WTC11 (cell line): Measurements from ENCODE around the gene MYO15B. TPM values are rescaled to one million over a fixed set of nuclear protein-coding genes. Genes with fewer than 3 reads are reported as not detected.

Source experiments
- ATAC-seq: fragments of 200-7000 bp; cut with Tn5 transposase; 2 replicates; pipeline ENCODE4 v1.10.0; 2021; ENCODE audit warnings: mild to moderate bottlenecking, moderate library complexity
- CTCF ChIA-PET: fragments of 300-600 bp; sonication (Branson Sonifier 250); formaldehyde crosslinking; loops from one replicate; lab custom pipeline; 2021; ENCODE audit warnings: antibody characterized with exemption; lab: Charles Lee
- POLR2A ChIA-PET: fragments of 350-600 bp; sonication (Branson Sonifier 250); formaldehyde crosslinking; loops from one replicate; lab custom pipeline; 2021; ENCODE audit warnings: antibody characterized with exemption; lab: Charles Lee
- DNase-seq: peaks from one replicate; pipeline ENCODE4 v3.0.0; 2021; ENCODE audit warnings: low spot score
- H3K27ac Mint-ChIP-seq: 2 replicates; pipeline ENCODE4 v1.8.0; 2021; ENCODE audit warnings: mixed read lengths
- H3K27me3 Mint-ChIP-seq: 2 replicates; pipeline ENCODE4 v1.8.0; 2021; ENCODE audit warnings: low read depth, mild to moderate bottlenecking, moderate library complexity, mixed read lengths
- H3K36me3 Mint-ChIP-seq: 2 replicates; pipeline ENCODE4 v1.8.0; 2021; ENCODE audit warnings: mixed read lengths
- H3K4me1 Mint-ChIP-seq: 2 replicates; pipeline ENCODE4 v1.8.0; 2022; ENCODE audit warnings: mixed read lengths
- H3K4me3 Mint-ChIP-seq: 2 replicates; pipeline ENCODE4 v1.8.0; 2021; ENCODE audit warnings: mild to moderate bottlenecking, moderate library complexity, mixed read lengths
- H3K9me3 Mint-ChIP-seq: 2 replicates; pipeline ENCODE4 v1.8.0; 2021; ENCODE audit warnings: mixed read lengths
- ARID4B ChIP-seq: sonication (generic); formaldehyde crosslinking; IDR thresholded peaks from 2 replicates; pipeline ENCODE4 v1.8.0; 2023; ENCODE audit warnings: missing genetic modification reagents, mild to moderate bottlenecking, borderline replicate concordance
- E2F5 ChIP-seq: sonication (generic); formaldehyde crosslinking; IDR thresholded peaks from 2 replicates; pipeline ENCODE4 v1.8.1; 2022; ENCODE audit warnings: mild to moderate bottlenecking, moderate library complexity, missing genetic modification reagents
- ELF4 ChIP-seq: sonication (generic); formaldehyde crosslinking; IDR thresholded peaks from 2 replicates; pipeline ENCODE4 v1.8.1; 2022; ENCODE audit warnings: low read depth, mild to moderate bottlenecking, moderate library complexity, missing genetic modification reagents
- ERG ChIP-seq: fragments of 250-450 bp; sonication (Bioruptor Pico); IDR thresholded peaks from 2 replicates; pipeline ENCODE4 v1.8.0; 2021; ENCODE audit warnings: mild to moderate bottlenecking
- FOXJ3 ChIP-seq: sonication (generic); formaldehyde crosslinking; IDR thresholded peaks from 2 replicates; pipeline ENCODE4 v1.9.0; 2021; ENCODE audit warnings: missing genetic modification reagents, mild to moderate bottlenecking, borderline replicate concordance
- GTF2I ChIP-seq: fragments of 250-450 bp; sonication (Bioruptor Pico); conservative IDR thresholded peaks from 2 replicates; pipeline ENCODE4 v1.4.0; 2021; ENCODE audit warnings: mild to moderate bottlenecking
- HMGXB4 ChIP-seq: sonication (generic); formaldehyde crosslinking; IDR thresholded peaks from 2 replicates; pipeline ENCODE4 v1.8.1; 2023; ENCODE audit warnings: mild to moderate bottlenecking, moderate library complexity, missing genetic modification reagents
- MYBL2 ChIP-seq: sonication (generic); formaldehyde crosslinking; IDR thresholded peaks from 2 replicates; pipeline ENCODE4 v1.8.1; 2023; ENCODE audit warnings: mild to moderate bottlenecking, moderate library complexity, missing genetic modification reagents
- NFATC4 ChIP-seq: fragments of 250-450 bp; sonication (Bioruptor Pico); IDR thresholded peaks from 2 replicates; pipeline ENCODE4 v1.9.0; 2021; ENCODE audit warnings: mild to moderate bottlenecking
- NR1H2 ChIP-seq: sonication (generic); formaldehyde crosslinking; IDR thresholded peaks from 2 replicates; pipeline ENCODE4 v1.9.0; 2021; ENCODE audit warnings: mild to moderate bottlenecking, moderate library complexity, missing genetic modification reagents
- RORB ChIP-seq: fragments of 250-450 bp; sonication (Bioruptor Pico); IDR thresholded peaks from 2 replicates; pipeline ENCODE4 v1.9.0; 2021; ENCODE audit warnings: mild to moderate bottlenecking
- SMAD4 ChIP-seq: sonication (generic); formaldehyde crosslinking; IDR thresholded peaks from 2 replicates; pipeline ENCODE4 v1.8.0; 2022; ENCODE audit warnings: mild to moderate bottlenecking, missing genetic modification reagents
- TCF7 ChIP-seq: sonication (generic); formaldehyde crosslinking; IDR thresholded peaks from 2 replicates; pipeline ENCODE4 v1.8.0; 2022; ENCODE audit warnings: mild to moderate bottlenecking, low read depth, missing genetic modification reagents, moderate library complexity
- ZNF232 ChIP-seq: sonication (generic); formaldehyde crosslinking; IDR thresholded peaks from 2 replicates; pipeline ENCODE4 v1.8.0; 2022; ENCODE audit warnings: mild to moderate bottlenecking, missing genetic modification reagents
- ZNF317 ChIP-seq: sonication (generic); formaldehyde crosslinking; IDR thresholded peaks from 2 replicates; pipeline ENCODE4 v1.8.1; 2023; ENCODE audit warnings: low read depth, mild to moderate bottlenecking, moderate library complexity, missing genetic modification reagents, borderline replicate concordance
- ZNF425 ChIP-seq: fragments of 250-450 bp; sonication (Bioruptor Pico); conservative IDR thresholded peaks from 2 replicates; pipeline ENCODE4 v1.9.0; 2021; ENCODE audit warnings: mild to moderate bottlenecking
- total RNA-seq: library from RNA; stranded (reverse); gene quantifications from 3 replicates; pipeline ENCODE4 v1.2.3, GENCODE V29; 2021
- TF ChIP-seq, protein P1 (sequence below): fragments of 200-600 bp; IDR thresholded peaks from 2 replicates; pipeline ENCODE4 v1.8.0; 2022; ENCODE audit warnings: antibody characterized with exemption

MYO15B gene
- total RNA-seq, 1 experiment from 2014 or later, result 35.6 TPM

DNA sequence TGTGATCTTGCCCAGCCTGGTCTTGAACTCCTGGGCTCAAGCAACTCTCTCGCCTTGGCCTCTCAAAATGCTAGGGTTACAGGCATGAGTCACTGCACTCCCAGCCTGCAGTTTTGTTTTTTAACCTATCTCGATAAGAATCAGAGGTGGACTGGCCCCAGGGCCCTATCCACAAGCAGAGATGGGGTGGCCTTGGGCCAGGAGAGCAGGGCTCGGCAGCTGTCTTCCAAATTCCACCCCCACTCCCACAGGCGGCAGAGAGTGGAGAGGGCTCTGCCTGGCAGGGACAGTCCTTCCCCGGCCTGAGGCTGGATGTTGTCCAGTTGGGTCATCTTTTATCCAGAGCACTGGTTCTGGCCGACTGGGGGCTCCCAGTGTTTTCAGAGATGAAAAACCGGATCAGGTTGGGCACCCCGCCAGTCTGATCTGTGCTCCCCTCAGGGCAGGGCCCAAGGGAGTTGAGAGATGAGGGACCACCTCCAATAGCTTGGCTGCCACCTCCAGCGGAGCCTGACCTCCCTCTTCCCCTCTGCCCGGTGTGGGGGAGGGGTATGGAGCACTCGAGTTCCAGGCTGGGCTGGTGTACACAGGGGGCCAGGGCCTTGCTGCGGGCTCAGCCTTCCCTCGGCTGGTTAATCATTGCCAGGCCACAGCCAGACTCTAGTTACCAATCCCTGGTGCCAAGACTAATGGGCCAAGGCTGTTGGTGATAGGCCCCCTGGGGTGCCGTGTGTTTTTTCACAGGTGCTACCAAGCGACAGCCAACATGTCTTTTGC, 30.3 kb upstream of the MYO15B start (continued):
- TF ChIP-seq E2F5 (CRISPR knock-in tag) (no peak), HMGXB4 (CRISPR knock-in tag) (no peak)

DNA sequence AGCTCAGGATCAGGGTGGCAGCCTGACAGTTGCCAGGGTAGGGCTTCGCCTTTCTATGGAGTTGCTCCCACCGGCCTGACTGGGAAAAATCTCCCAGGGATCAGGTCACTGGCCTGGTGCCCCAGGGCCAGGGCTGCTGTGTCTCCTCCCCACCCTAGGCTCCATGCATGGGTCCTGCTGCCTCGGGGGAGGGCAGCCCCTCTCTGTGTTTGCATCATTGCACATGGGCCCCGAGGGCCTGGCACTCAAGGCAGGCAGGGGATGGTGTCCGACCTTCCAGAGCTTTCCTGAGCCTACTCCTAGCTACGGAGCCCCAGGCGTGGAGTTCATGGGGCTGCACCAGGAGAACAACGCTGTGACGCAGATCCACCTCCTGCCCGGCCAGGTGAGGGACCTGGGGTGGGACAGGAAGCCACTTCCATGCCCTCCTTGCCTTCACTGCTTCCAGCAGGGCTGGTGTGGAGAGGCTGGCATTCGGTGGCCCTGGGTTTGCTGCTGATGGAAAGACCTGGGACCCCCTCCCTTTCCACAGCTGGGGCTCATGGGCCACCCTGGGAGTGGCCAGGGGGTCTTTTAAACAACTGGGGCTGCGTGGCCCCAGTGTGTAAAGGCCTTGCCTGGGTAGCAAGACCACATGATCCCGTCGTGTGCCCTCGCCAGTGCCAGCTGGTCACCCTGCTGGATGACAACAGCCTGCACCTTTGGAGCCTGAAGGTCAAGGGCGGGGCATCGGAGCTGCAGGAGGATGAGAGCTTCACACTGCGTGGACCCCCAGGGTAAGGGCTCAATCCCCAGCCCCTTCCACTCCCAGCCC, 29.5 kb upstream of the MYO15B start:
- ATAC-seq (no peak), DNase-seq (no peak)
- Mint-ChIP-seq H3K4me1 (no peaks in the 10 kb centered on the region), H3K27me3 (no peaks in the 10 kb centered on the region), H3K36me3 (peaks cover 5% of the 10 kb centered on the region; the same call in 1 of the 2 replicates), H3K4me3 (no peak overlapping the region), H3K9me3 (no peaks in the 10 kb centered on the region), H3K27ac (no peak overlapping the region)
- ChIA-PET CTCF (interaction anchor here (0.6 to 2.0 kb wide), 3 partner anchors 42 to 1574 kb away, joined by 4 to 8 read pairs (median 4); partner anchors contain the start of gene TSEN54), POLR2A (interaction anchor here (0.6 kb wide), 1 partner anchor 328 kb away, joined by 3 read pairs; no protein-coding TSS in a partner anchor)
- TF ChIP-seq HMGXB4 (CRISPR knock-in tag), result no peak
- TF ChIP-seq MYBL2, result no peak
- TF ChIP-seq, protein P1, sequence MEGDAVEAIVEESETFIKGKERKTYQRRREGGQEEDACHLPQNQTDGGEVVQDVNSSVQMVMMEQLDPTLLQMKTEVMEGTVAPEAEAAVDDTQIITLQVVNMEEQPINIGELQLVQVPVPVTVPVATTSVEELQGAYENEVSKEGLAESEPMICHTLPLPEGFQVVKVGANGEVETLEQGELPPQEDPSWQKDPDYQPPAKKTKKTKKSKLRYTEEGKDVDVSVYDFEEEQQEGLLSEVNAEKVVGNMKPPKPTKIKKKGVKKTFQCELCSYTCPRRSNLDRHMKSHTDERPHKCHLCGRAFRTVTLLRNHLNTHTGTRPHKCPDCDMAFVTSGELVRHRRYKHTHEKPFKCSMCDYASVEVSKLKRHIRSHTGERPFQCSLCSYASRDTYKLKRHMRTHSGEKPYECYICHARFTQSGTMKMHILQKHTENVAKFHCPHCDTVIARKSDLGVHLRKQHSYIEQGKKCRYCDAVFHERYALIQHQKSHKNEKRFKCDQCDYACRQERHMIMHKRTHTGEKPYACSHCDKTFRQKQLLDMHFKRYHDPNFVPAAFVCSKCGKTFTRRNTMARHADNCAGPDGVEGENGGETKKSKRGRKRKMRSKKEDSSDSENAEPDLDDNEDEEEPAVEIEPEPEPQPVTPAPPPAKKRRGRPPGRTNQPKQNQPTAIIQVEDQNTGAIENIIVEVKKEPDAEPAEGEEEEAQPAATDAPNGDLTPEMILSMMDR, result no peak
- TF ChIP-seq NR1H2 (CRISPR knock-in tag), result no peak
- no peak for TF ChIP-seq FOXJ3 (CRISPR knock-in tag)
- no peak for TF ChIP-seq ERG (CRISPR knock-in tag)
- no peak for TF ChIP-seq ZNF317
- no peak for TF ChIP-seq ZNF425 (CRISPR knock-in tag)
- no peak for TF ChIP-seq ARID4B (CRISPR knock-in tag)
- no peak for TF ChIP-seq NFATC4 (CRISPR knock-in tag)
- no peak for TF ChIP-seq TCF7 (CRISPR knock-in tag)
- TF ChIP-seq RORB (CRISPR knock-in tag), result no peak
- no peak for TF ChIP-seq ELF4 (CRISPR knock-in tag)
- TF ChIP-seq ZNF232 (CRISPR knock-in tag), result no peak
- TF ChIP-seq SMAD4 (CRISPR knock-in tag), result no peak
- no peak for TF ChIP-seq GTF2I
